Ureter (tissue), 1 donor: ENCODE results near the gene CENPVL1. TPM values are rescaled to one million over a fixed set of nuclear protein-coding genes. Genes with fewer than 3 reads are reported as not detected.
"Not testable (repeated sequence)": the region's sequence is repeated elsewhere in the genome, so short reads cannot be mapped to it uniquely, and the experiment has no call there.

Source experiments
- DNase-seq: peaks from one replicate; pipeline ENCODE4 v3.0.0-alpha.2; 2020; ENCODE audit warnings: low spot score
- total RNA-seq: library from RNA; stranded (reverse); gene quantifications from one replicate; pipeline ENCODE4 v1.2.4, GENCODE V29; 2023
- donor health status: DM: yes; HTN: yes; CAD: no.

The CENPVL1 gene
- not detected for total RNA-seq

GRCh38 chrX:51710277-51711164, at the start of gene CENPVL1:
TSS of gene CENPVL1 (plus strand) at chrX:51710512. CDS start at chrX:51710512, 0 bp downstream.
- DNase-seq: not testable (repeated sequence)

DNA sequence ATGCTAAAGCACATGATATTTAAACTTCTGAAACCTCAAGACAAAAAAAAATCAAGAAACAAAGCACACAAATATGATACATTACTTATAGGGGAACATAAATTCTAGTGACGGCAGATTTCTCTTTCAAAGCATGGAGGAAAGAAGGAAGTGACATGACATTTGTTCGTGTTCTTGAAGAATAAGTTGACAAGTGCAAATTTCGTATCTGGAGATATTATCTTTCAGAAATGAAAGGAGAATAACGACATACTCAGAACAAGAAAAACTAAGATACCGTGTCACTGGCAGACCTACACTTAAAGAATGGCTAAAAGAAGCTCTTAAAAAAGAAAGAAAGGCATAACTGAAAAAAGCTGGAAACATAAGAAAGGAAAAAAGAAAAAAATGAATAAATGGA, 44.3 kb upstream of the CENPVL1 start:
- DNase-seq: no peak

- DNase-seq: not testable (repeated sequence)
These were observed 30.5 kb upstream of the CENPVL1 start for GRCh38 chrX:51679689-51680433.

- DNase-seq: not testable (repeated sequence)
These were observed 28.2 kb upstream of the CENPVL1 start for GRCh38 chrX:51681808-51682719.

DNA sequence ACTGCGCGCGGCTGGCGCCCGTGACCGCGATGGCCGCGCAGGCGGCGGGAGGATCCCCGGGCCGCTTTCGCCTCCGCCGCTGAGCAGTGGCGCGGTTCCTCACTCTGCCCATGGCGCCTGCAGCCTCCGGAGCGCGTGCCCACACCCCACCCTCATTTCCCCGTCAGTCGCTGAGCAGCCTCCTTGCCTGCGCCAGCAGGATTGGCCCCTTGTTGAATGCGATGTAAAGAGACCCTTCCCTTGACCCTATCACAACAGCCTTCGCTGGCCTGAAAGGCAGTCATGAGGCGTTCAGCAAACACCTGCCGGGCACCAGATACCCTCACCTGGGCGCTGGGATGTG, 27.6 kb upstream of the CENPVL1 start, which contains the start of gene CENPVL2:
CENPVL2 (minus strand) TSS at position 112 of the 343 bp plus-strand sequence; CDS start at position 112, 0 bp downstream.
- DNase-seq: not testable (repeated sequence)

- no peak for DNase-seq
These were observed 16.1 kb upstream of the CENPVL1 start for GRCh38 chrX:51694254-51694653.

- DNase-seq: no peak
These were observed 12.9 kb upstream of the CENPVL1 start for GRCh38 chrX:51697397-51697796.

GRCh38 chrX:51712943-51713647, 2.8 kb downstream of the CENPVL1 start:
- not testable (repeated sequence) for DNase-seq

DNA sequence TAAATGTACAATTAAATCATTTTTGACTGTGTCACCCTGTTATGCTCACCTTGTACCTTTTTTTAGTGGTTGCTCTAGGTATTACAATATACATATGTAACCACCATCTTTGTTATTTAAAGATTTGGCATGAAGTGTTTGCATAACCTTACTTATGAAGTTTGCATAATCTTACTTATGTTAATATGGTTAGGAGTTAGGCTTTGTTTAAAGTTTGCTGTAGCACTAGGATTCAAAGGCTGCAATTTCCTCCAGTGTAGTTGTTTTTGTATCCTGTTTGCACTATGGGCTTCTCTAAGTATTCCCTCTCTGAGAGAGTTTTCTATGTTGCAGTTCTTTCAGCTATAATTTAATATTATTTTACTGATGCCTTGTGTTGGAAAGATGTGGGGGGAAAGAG, 17.9 kb downstream of the CENPVL1 start:
- DNase-seq: no peak

GRCh38 chrX:51737091-51737490, 26.8 kb downstream of the CENPVL1 start:
- no peak for DNase-seq

DNA sequence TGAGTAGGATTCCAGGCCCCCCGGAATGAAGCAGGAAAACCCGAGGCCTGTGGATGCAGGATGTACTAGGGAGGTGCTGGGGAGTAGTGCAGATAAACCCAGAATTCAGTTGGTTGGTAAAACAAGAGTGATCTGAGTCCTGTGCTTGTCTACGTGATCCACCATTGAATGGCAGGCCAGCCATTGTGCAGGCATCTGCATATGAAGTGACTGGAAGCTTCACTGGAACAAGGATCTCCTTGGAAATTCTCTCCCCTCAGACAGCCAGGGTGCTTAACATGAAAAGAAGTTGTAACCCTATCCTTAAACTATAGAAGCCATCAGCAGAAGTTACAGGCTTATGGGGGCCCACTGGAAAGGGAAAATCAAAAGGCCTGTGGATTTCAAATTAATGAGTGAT, 32.3 kb downstream of the CENPVL1 start:
- no peak for DNase-seq

- peak; percentile 71 for DNase-seq
These were observed 33.1 kb downstream of the CENPVL1 start, which contains the start of gene GSPT2 for GRCh38 chrX:51743179-51743957. TSS of gene GSPT2 (plus strand) at chrX:51743442. CDS start at chrX:51743627, 185 bp downstream.

DNA sequence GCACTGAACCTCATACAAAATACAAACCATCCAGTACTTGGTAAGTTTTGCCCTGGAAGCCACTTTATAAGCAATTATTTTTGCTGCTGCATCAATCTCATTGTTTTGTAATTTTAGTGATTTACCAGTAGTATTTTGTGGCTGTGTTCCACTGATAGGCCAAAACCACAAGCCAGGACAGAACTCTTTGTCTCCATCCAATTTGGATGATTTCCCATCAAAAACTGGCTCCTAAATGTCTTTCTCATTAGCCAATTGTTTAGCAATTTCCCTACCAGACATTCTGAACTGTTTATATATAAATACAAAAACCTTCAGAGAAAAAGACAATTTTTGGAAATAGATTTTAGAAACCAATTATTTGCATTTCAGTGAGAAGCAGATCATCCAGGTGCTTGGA, 37.4 kb downstream of the CENPVL1 start:
- DNase-seq: no peak

DNA sequence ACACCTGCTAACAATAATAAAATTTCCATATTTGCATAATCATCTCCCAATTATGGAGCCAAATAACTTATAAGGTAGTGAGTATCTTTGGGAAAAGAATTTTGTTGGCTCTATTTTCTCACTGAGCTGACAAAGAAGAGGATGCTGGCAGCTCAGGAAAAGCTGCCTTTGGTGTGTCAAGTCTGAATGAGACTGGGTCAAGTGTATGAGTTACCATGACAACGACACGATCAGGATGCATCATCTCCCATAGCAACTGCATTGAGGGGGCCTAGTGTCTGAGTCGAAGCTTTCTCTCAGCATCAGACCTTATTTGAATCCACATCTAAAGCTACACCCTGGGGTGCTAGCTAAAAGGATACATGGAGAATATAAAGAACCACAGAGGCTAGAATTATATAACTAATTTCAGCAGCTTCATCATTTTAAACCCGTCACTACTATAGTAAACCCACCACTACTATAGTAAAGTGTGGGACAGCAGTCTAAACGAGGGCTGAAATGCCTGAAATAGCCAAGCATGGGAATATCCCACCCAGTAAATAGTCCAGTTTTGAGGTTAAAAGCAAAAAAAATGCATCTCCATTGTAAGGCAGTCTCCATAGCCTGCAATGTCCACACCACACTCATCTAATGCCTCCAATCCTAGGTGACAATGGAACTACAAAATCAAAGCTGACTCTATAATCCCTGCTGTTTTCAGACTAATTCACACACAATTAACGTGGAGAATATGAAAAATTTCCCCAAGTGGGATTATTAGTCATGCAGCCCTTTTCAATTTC, 48.9 kb downstream of the CENPVL1 start:
- no peak for DNase-seq

DNA sequence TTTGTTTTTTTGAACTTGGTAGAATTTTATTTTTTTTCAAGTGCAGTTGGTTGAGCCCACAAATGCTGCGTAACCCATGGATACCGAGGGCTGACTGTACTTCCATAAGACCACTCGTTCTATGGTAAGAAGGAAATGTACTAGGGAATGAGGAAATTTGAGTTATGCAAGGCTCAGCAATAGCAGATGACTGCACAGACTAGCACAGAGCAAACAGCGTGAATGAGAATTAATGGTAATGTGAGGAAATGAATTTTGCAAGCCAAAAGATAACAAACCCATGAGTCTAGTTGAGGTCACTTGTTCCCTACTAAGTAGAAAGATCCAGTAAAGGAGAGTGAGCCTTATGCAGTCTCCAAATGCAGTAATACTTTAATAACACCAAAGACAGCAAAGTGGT, 50.3 kb downstream of the CENPVL1 start:
- no peak for DNase-seq
